ENCODE measurements around the gene SNX10.

Gene SNX10

DNA sequence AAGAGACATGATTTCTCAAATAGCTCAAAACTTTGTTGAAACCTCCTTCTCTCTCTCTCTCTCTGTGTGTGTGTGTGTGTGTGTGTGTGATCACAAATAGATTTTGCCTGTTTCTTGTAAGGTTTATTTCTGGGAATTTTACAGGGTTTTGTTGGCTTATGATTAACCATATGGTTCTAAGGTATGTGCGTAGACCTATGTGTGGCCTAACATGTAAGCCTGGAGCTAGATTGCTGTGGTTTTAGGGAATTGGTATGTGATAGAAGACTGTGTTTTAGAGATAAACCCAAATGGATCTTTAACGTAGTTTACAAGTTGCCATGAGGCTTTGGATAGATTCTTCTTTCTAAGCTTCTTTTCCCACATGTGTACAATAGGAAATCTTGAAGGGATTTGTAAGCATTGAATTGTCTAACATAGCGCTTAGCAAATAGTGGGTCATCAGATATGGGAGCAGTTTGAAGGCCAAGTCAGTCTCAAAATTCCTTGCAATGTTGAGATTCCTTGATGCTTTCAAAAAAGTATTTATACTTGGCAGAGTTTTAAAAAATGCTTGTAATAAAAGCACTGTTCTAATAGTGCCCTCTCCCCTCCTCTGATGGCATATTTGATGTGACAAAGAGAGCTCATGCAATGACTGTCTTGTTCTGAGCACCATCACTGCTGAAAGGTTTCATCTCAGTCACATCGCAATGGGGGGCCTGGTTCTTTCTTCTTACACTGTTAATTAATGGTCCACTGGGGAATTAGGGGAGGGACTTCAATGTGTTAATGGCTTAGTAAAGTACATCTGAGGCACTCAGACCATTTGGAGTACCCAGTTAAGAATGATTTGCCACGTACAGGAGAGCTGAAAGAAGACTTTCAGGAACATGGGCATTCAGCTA, 118.2 kb downstream of the SNX10 start:
- DNase-seq: peak; percentile 68

DNA sequence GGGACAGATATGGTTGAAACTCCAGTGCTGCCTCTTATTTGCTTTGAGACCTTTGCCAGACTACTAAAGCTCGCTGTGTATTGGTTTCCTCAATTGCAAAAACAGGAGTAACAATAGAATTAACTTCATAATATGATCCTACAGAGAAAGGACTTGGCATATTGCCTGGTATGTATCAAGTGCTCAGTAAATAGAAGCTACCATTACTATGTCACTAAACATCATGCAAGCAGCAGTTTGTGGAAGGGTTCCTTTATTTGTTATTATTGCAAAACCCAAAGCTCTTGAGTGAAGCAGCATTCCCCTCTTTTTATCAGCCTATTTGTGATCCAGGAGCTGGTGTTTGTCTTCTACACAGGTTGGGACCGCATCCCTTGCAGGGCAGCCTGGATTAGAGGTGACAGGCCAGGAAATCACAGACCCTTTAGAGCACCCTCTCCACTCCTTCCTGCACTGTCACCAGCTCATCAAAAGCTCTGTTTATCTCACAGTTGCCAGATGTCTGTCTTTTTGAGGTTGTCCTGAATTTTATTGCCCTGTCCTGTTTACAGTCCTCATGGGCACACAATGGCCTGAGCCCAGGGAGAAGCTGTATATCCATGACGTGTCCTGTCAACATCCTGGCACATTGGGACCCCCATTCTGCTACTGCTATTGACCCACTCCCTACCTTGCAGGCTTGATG, 121.5 kb downstream of the SNX10 start:
- DNase-seq: peak; percentile 93

DNA sequence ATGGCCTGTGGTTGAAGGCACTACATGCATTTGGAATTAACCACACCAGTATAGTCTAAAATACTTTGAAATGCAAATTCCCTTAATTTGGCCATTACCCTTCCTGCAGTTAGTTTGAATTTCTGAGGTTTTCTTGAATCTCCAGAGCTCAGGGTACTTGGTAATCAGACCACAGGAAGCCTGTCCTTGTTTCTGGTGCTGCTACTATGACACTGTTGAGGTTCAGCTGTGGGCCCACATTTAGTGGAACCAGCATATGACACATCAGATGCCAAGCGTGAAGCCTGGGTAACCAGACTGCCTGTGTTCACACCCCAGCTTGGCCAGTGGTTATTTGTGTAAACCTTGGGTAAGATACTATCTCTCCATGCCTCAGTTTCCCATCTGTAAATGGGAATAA, 124.3 kb downstream of the SNX10 start:
- DNase-seq: no peak

DNA sequence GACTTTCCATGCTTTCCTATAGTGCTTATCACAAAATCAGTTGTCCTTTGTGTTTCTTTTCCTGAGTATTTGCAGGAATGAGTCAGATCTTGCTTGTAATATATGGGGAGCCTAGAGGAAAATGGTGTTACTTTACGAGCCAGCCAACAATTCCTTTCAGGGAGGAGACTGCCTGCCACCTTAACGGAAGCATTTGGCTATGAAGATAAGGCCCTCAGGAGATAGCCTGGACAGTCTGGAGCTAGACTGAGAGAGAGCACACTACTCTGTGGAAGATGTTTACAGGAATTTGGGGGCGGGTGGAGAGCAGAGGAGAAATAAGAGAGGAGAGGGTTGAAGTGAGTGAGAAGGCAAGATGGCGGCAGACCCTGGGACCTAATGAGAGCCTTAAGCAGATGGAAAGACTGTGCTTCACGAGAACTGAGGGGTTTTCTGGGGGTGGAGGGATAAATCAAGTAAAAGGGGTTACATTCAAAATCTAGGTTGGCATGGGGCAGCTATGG, 126.3 kb downstream of the SNX10 start:
- no peak for DNase-seq

DNA sequence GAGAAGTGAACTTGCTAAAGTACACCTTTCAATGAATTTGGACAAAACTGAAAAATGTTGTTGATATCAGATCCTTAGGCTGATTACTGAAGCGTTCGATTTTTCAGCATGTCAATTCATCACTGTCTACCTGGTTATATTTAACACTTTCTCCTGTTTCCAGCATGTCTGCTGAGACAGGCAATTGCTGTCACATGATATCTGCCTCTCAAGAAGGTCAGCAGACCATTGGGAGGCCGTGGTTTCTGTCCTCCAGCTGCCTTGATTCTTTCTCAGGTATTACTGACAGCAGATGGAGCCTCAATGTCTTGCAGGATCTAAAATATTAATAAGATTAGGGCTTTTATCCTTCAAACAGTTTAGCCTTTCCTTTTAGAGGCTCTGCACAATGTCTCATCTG, 127.5 kb downstream of the SNX10 start:
- DNase-seq: no peak

DNA sequence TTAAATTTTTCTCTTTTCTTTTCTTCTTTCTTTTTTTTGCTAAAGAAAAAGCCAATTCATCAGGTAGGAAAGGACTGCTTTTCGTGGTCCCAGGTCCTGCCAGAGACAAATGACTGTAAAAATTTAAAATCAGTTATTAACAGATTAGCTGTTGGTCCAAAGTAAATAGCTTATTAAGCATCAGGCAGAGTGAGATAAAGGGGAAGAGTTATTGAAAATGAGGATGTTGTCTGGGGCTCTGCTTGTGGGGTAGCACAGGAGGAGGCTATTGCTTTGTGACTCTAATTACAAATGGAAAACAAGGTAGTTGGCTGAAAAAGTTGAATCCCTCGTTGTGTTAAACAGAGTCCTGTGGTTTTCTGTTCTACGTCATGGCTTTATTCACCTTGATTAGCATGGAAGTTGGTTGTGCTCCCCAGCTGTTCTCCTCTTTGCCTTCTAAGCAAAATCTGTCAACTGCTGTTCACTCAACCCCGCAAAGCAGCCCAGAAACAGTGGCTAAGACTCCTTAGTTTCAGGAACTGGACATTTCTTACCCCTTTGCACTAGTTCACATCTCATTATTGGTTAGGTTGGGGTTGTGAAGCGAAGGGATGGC, 128.9 kb downstream of the SNX10 start:
- no peak for DNase-seq

DNA sequence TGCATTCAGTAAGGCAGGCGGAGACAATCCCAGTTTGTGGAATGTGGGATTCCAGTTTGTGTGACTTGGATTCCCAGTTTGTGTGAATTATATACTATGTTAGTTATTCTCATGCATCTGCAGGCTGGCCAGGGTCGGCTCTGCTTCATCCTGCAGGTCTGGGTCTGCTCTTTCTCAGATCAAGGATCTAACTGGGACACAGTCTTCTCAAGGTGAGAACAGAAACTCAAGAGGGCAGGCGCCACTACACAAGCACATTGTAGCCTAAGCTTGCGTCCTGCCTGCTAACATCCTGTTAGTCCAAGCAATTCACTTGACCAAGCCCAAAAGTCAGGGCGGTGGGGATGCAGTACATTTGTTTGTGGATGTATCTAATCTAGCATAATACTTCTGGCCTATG, 131.1 kb downstream of the SNX10 start:
- DNase-seq: no peak

DNA sequence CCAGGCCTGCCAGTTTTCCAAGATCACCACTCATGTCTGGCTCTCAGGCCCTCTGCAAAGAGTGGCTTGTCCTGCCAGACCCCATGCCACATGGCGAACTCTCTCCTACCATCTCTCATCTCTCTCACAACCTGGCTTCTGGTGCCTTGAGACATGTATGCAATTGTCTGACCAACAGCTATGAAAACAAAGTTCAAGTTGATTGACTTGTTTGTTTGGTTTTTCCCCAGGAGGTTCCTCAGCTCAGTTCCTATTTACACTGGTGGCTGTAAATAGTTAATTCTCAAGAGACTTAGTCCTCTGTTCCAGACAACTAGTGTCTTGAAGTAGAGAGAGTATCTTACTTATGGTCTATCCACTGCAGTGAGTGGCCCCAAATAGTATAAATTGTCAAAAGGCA, 131.8 kb downstream of the SNX10 start:
- DNase-seq: peak; percentile 16

Data from DMS79 (cell line).